HepG2 (cell line): ENCODE results near the gene GINM1. TPM values are rescaled to one million over a fixed set of nuclear protein-coding genes. Genes with fewer than 3 reads are reported as not detected.

Experiments
- ATAC-seq: fragments of 200-7000 bp; cut with Tn5 transposase; 3 replicates; pipeline ENCODE4 v1.9.1; 2020; ENCODE audit warnings: mild to moderate bottlenecking, moderate library complexity
- BruUV-seq: library from RNA; stranded (reverse); fragments of 400-500 nt; replicated peaks from 2 replicates; lab custom pipeline; 2021; lab: Mats Ljungman, UMichigan
- CTCF ChIA-PET: fragments of 300-600 bp; formaldehyde crosslinking; extraction: SDS; loops from one replicate; lab custom pipeline; 2021; ENCODE audit warnings: low total read pairs, inconsistent platforms, low intra/inter-chr PET ratio; lab: Yijun Ruan, JAX
- POLR2A ChIA-PET: fragments of 350-600 bp; sonication (Branson Sonifier 250); formaldehyde crosslinking; loops from one replicate; lab custom pipeline; 2020; ENCODE audit warnings: antibody characterized with exemption, inconsistent platforms; lab: Yijun Ruan, JAX
- DNase-seq: peaks from one replicate; pipeline ENCODE4 v3.0.0-alpha.2; 2015; ENCODE audit warnings: low spot score
- FAIRE-seq: peaks from 3 replicates; lab custom pipeline; 2011; peaks lifted over from hg19 to GRCh38; lab: Jason Lieb, UNC
- H2AFZ ChIP-seq: one replicate; pipeline ENCODE4 v1.6.1; 2011; ENCODE audit warnings: low read length, inconsistent platforms
- H3K27ac ChIP-seq: fragments of 300-600 bp; 3 replicates; pipeline ENCODE4 v1.8.0; 2011; ENCODE audit warnings: mixed run types, mild to moderate bottlenecking, mixed read lengths, low read length, inconsistent platforms; ENCODE audit not compliant: insufficient read depth; ENCODE audit errors: extremely low read length
- H3K27me3 ChIP-seq, 2 experiments: fragments of 200-600 bp in 1 of 2; 2 replicates in 1 of 2; 3 replicates in 1 of 2; pipeline versions ENCODE4 v1.6.0 to v1.8.0; 2011; ENCODE audit warnings: low read length in 2 of 2, mild to moderate bottlenecking in 2 of 2, moderate library complexity in 2 of 2, inconsistent platforms in 1 of 2; ENCODE audit not compliant: insufficient read depth in 2 of 2, control insufficient read depth in 1 of 2
- H3K36me3 ChIP-seq, 2 experiments: fragments of 200-600 bp in 1 of 2; replicated peaks in 1 of 2; 2 replicates in 1 of 2; 3 replicates in 1 of 2; pipeline versions ENCODE4 v1.5.1 to v1.8.0; 2011; ENCODE audit warnings: low read length in 2 of 2, inconsistent platforms in 1 of 2; ENCODE audit not compliant: insufficient read depth in 2 of 2, control insufficient read depth in 1 of 2
- H3K4me1 ChIP-seq: 2 replicates; pipeline ENCODE4 v1.5.1; 2012; ENCODE audit warnings: low read length, inconsistent platforms; ENCODE audit not compliant: insufficient read depth
- H3K4me2 ChIP-seq: 2 replicates; pipeline ENCODE4 v1.6.0; 2011; ENCODE audit warnings: low read depth, low read length, inconsistent platforms
- H3K4me3 ChIP-seq, 3 experiments: fragments of 200-600 bp in 1 of 3; sonication (generic), shearing (Covaris generic) in 1 of 3; replicated peaks in 1 of 3; 2 replicates each; pipeline ENCODE4 v1.5.1; 2011 to 2016; ENCODE audit warnings: low read length in 3 of 3, inconsistent platforms in 2 of 3, low read depth in 2 of 3, mild to moderate bottlenecking in 2 of 3, control low read depth in 1 of 3, mixed read lengths in 1 of 3; ENCODE audit not compliant: insufficient read depth in 1 of 3
- H3K79me2 ChIP-seq: one replicate; pipeline ENCODE4 v1.6.1; 2011; ENCODE audit warnings: low read length, inconsistent platforms; ENCODE audit not compliant: insufficient read depth
- H3K9ac ChIP-seq: 2 replicates; pipeline ENCODE4 v1.6.0; 2011; ENCODE audit warnings: mild to moderate bottlenecking, low read depth, low read length, inconsistent platforms; ENCODE audit not compliant: insufficient read depth
- H3K9me3 ChIP-seq: 2 replicates; pipeline ENCODE4 v1.5.1; 2012; ENCODE audit warnings: mild to moderate bottlenecking, low read length
- H4K20me1 ChIP-seq: 2 replicates; pipeline ENCODE4 v1.6.0; 2011; ENCODE audit warnings: inconsistent platforms, mild to moderate bottlenecking, low read length, moderate library complexity; ENCODE audit not compliant: insufficient read depth
- BRCA1 ChIP-seq: sonication (generic); formaldehyde crosslinking; IDR thresholded peaks from 2 replicates; pipeline ENCODE4 v1.4.0; 2020; ENCODE audit warnings: missing genetic modification reagents
- CAMTA2 ChIP-seq: sonication (generic); formaldehyde crosslinking; IDR thresholded peaks from 2 replicates; pipeline ENCODE4 v1.4.0; 2020; ENCODE audit warnings: mild to moderate bottlenecking, missing genetic modification reagents, borderline replicate concordance
- DPF2 ChIP-seq: sonication (generic); formaldehyde crosslinking; IDR thresholded peaks from 2 replicates; pipeline ENCODE4 v1.4.0; 2020; ENCODE audit warnings: mild to moderate bottlenecking, low read depth, missing genetic modification reagents, borderline replicate concordance
- EZH2 ChIP-seq: conservative IDR thresholded peaks from 2 replicates; pipeline ENCODE4 v1.6.1; 2012; ENCODE audit warnings: mild to moderate bottlenecking, low read depth, low read length, moderate library complexity
- KAT7 ChIP-seq: IDR thresholded peaks from 2 replicates; pipeline ENCODE4 v1.6.1; 2018; ENCODE audit warnings: borderline replicate concordance, missing compliant biosample characterization
- POLR2G ChIP-seq: fragments of 200-400 bp; formaldehyde crosslinking; IDR thresholded peaks from 2 replicates; pipeline ENCODE4 v1.6.1; 2018; ENCODE audit warnings: mild to moderate bottlenecking, low read depth, low read length, moderate library complexity
- SP2 ChIP-seq: sonication (generic); formaldehyde crosslinking; IDR thresholded peaks from 2 replicates; pipeline ENCODE4 v1.5.1; 2020; ENCODE audit warnings: mild to moderate bottlenecking, missing genetic modification reagents
- WGBS: methylation state at CpG from one replicate; pipeline ENCODE4 v1.1.6; 2017; ENCODE audit warnings: low lambda C conversion rate; 5-methylcytosine and 5-hydroxymethylcytosine counted together
- in situ Hi-C: cut with HindIII; loops from 2 replicates; pipeline ENCODE4 v1.10.0; 2017; ENCODE audit warnings: low pct_unique_long_range_greater_than_20kb; ENCODE audit not compliant: extremely low pct_ligation_motif_present
- intact Hi-C: fragments of 100-400 bp; cut with micrococcal nuclease; formaldehyde crosslinking; loops from one replicate; pipeline ENCODE4 v1.10.0; 2022; ENCODE audit not compliant: unreplicated experiment
- polyA plus RNA-seq, 8 experiments: library from polyadenylated mRNA; depleted of rRNA in 3 of 8; stranded (reverse) in 7 of 8; unstranded in 1 of 8; fragments of >200 nt; fragmentation: Illumina TruSeq in 4 of 8; extraction: Trizol in 4 of 8; gene quantifications; 2 replicates each; pipeline versions ENCODE4 v1.2.1 to v1.2.3, GENCODE V29; 2011 to 2016; ENCODE audit warnings: low read depth in 4 of 8, missing spikeins in 1 of 8, mixed read lengths in 1 of 8; ENCODE audit not compliant: insufficient read depth in 1 of 8
- total RNA-seq, 5 experiments: library from RNA; depleted of rRNA; stranded (reverse); fragments of >200 nt; fragmentation: Illumina TruSeq; extraction: Trizol; gene quantifications; 2 replicates each; pipeline ENCODE4 v1.2.3, GENCODE V29; 2016; ENCODE audit warnings: low read depth in 1 of 5
- TF ChIP-seq, protein P1 (sequence below): sonication (generic); formaldehyde crosslinking; IDR thresholded peaks from 2 replicates; pipeline ENCODE4 v1.5.1; 2020; ENCODE audit warnings: mild to moderate bottlenecking, moderate library complexity, missing genetic modification reagents

The GINM1 gene
- total and polyA plus RNA-seq, 2 of the 13 experiments (the other 11 are each of a cell fraction or from before 2014, with no cell fraction given), result 19.4 to 27.5 TPM

DNA sequence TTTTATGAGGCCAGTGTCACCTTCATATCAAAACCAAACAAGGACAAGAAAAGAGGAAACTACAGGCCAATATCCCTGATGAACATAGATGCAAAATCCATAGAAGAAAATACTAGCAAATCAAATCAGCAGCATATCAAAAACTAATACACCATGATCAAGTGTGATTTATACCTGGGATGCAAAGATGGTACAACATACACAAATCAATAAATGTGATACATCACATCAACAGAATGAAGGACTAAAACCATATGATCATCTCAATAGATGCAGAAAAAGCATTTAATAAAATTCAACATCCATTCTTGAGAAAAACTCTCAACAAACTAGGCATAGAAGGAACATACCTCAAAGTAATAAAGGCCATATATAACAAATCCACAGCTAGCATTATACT is 8.1 kb upstream of the GINM1 start (continued):
- TF ChIP-seq POLR2G (no peak), KAT7 (CRISPR knock-in tag) (no peak), SP2 (no peak), CAMTA2 (CRISPR knock-in tag) (no peak)
- TF ChIP-seq, all 625 proteins: peak for 0

- DNase-seq (no peak), ATAC-seq (no peak), FAIRE-seq (no peak)
- H3K4me2 ChIP-seq, result no peak overlapping the region
- in situ Hi-C loops, result no loop called here
- no peaks in the 10 kb centered on the region for H3K36me3 ChIP-seq
- H3K27ac ChIP-seq, result no peak overlapping the region
- TF ChIP-seq DPF2, result no peak
- TF ChIP-seq EZH2, result 0 out of 2 replicates have a peak, but pooled peaks have one; percentile 45
- TF ChIP-seq, protein P1, sequence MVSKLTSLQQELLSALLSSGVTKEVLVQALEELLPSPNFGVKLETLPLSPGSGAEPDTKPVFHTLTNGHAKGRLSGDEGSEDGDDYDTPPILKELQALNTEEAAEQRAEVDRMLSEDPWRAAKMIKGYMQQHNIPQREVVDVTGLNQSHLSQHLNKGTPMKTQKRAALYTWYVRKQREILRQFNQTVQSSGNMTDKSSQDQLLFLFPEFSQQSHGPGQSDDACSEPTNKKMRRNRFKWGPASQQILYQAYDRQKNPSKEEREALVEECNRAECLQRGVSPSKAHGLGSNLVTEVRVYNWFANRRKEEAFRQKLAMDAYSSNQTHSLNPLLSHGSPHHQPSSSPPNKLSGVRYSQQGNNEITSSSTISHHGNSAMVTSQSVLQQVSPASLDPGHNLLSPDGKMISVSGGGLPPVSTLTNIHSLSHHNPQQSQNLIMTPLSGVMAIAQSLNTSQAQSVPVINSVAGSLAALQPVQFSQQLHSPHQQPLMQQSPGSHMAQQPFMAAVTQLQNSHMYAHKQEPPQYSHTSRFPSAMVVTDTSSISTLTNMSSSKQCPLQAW (CRISPR knock-in tag), result no peak
- no peak for TF ChIP-seq BRCA1 (CRISPR knock-in tag)
- WGBS, result 0% methylated on average over 2 of the region's 2 CpGs
- no peak overlapping the region for H3K4me3 ChIP-seq
- peaks cover 0 to 21% of the 10 kb centered on the region in 2 experiments; a peak in 2 of 5 replicates for H3K27me3 ChIP-seq
- POLR2A ChIA-PET, result no interaction called here
- intact Hi-C loops, result no loop called here
- no peak overlapping the region for H3K9ac ChIP-seq
- H3K4me1 ChIP-seq, result peaks cover 15% of the 10 kb centered on the region
- no peak overlapping the region for H2AFZ ChIP-seq
- H3K9me3 ChIP-seq, result no peaks in the 10 kb centered on the region
- CTCF ChIA-PET, result no interaction called here
- BruUV-seq, result no TSS peak
- no peaks in the 10 kb centered on the region for H4K20me1 ChIP-seq
- no peaks in the 10 kb centered on the region for H3K79me2 ChIP-seq
Observed at GRCh38 chr6:149559389-149559788, 6.8 kb upstream of the GINM1 start.
